Adipocyte (in vitro differentiated cells): ENCODE results near the gene FLII.

ENCODE experiments used
- DNase-seq: peaks from one replicate; pipeline ENCODE4 v3.0.0-alpha.2; 2015; ENCODE audit warnings: low read depth
- H3K27me3 ChIP-seq: replicated peaks from 2 replicates; pipeline ENCODE4 v1.7.0; 2013; ENCODE audit warnings: mild to moderate bottlenecking, low read length, moderate library complexity; ENCODE audit not compliant: control insufficient read depth, insufficient read depth
- H3K36me3 ChIP-seq: 2 replicates; pipeline ENCODE4 v1.7.0; 2013; ENCODE audit warnings: low read length, mild to moderate bottlenecking, moderate library complexity; ENCODE audit not compliant: control insufficient read depth, insufficient read depth, severe bottlenecking
- H3K4me1 ChIP-seq: 2 replicates; pipeline ENCODE4 v1.7.0; 2013; ENCODE audit warnings: mild to moderate bottlenecking, low read length, moderate library complexity; ENCODE audit not compliant: control insufficient read depth, insufficient read depth
- H3K4me3 ChIP-seq: 2 replicates; pipeline ENCODE4 v1.7.0; 2013; ENCODE audit warnings: mild to moderate bottlenecking, low read length, moderate library complexity
- H3K9ac ChIP-seq: 2 replicates; pipeline ENCODE4 v1.7.0; 2013; ENCODE audit warnings: mild to moderate bottlenecking, low read length, moderate library complexity
- H3K9me3 ChIP-seq: 2 replicates; pipeline ENCODE4 v1.7.0; 2013; ENCODE audit warnings: mild to moderate bottlenecking, low read length, moderate library complexity; ENCODE audit not compliant: control insufficient read depth

The FLII gene

GRCh38 chr17:18250259-18250658 is 8.3 kb downstream of the FLII start:
- Histone ChIP-seq H3K9me3 (no peaks in the 10 kb centered on the region), H3K4me3 (no peak overlapping the region), H3K36me3 (peaks cover 89% of the 10 kb centered on the region), H3K9ac (no peak overlapping the region), H3K27me3 (no peaks in the 10 kb centered on the region), H3K4me1 (peaks cover 5% of the 10 kb centered on the region)
- no peak for DNase-seq

GRCh38 chr17:18248811-18249210 is 9.7 kb downstream of the FLII start:
- DNase-seq, result no peak
- peaks cover 81% of the 10 kb centered on the region for H3K36me3 ChIP-seq
- no peaks in the 10 kb centered on the region for H3K27me3 ChIP-seq
- H3K9me3 ChIP-seq, result no peaks in the 10 kb centered on the region
- no peak overlapping the region for H3K4me3 ChIP-seq
- peaks cover 5% of the 10 kb centered on the region for H3K4me1 ChIP-seq
- H3K9ac ChIP-seq, result no peak overlapping the region

- peaks cover 5% of the 10 kb centered on the region for H3K4me1 ChIP-seq
- H3K27me3 ChIP-seq, result no peaks in the 10 kb centered on the region
- no peaks in the 10 kb centered on the region for H3K9me3 ChIP-seq
- DNase-seq, result peak; percentile 79
- H3K36me3 ChIP-seq, result peaks cover 81% of the 10 kb centered on the region
- H3K4me3 ChIP-seq, result no peak overlapping the region
- H3K9ac ChIP-seq, result no peak overlapping the region
These were observed 10.2 kb downstream of the FLII start for GRCh38 chr17:18248300-18248731.

GRCh38 chr17:18247613-18248001 is 10.9 kb downstream of the FLII start:
- peaks cover 74% of the 10 kb centered on the region for H3K36me3 ChIP-seq
- H3K4me3 ChIP-seq, result no peak overlapping the region
- peaks cover 5% of the 10 kb centered on the region for H3K4me1 ChIP-seq
- no peaks in the 10 kb centered on the region for H3K27me3 ChIP-seq
- no peak for DNase-seq
- H3K9ac ChIP-seq, result no peak overlapping the region
- no peaks in the 10 kb centered on the region for H3K9me3 ChIP-seq

- DNase-seq, result peak; percentile 45
- H3K9ac ChIP-seq, result no peak overlapping the region
- H3K36me3 ChIP-seq, result peaks cover 70% of the 10 kb centered on the region
- peaks cover 5% of the 10 kb centered on the region for H3K4me1 ChIP-seq
- H3K27me3 ChIP-seq, result no peaks in the 10 kb centered on the region
- H3K4me3 ChIP-seq, result no peak overlapping the region
- H3K9me3 ChIP-seq, result no peaks in the 10 kb centered on the region
These were observed 11.5 kb downstream of the FLII start for GRCh38 chr17:18246880-18247612.

- Histone ChIP-seq H3K9ac (no peak overlapping the region), H3K36me3 (peaks cover 67% of the 10 kb centered on the region), H3K4me1 (peaks cover 5% of the 10 kb centered on the region), H3K9me3 (no peaks in the 10 kb centered on the region), H3K27me3 (no peaks in the 10 kb centered on the region), H3K4me3 (no peak overlapping the region)
- DNase-seq, result no peak
These were observed 12.3 kb downstream of the FLII start for GRCh38 chr17:18246109-18246725.

- Histone ChIP-seq H3K4me1 (peaks cover 5% of the 10 kb centered on the region), H3K27me3 (no peaks in the 10 kb centered on the region), H3K36me3 (peaks cover 57% of the 10 kb centered on the region), H3K9me3 (no peaks in the 10 kb centered on the region), H3K9ac (no peak overlapping the region), H3K4me3 (no peak overlapping the region)
- no peak for DNase-seq
These were observed 13.3 kb downstream of the FLII start for GRCh38 chr17:18245038-18245776.

- no peak for DNase-seq
- H3K9me3 ChIP-seq, result no peaks in the 10 kb centered on the region
- no peak overlapping the region for H3K4me3 ChIP-seq
- H3K9ac ChIP-seq, result no peak overlapping the region
- H3K27me3 ChIP-seq, result no peaks in the 10 kb centered on the region
- H3K4me1 ChIP-seq, result no peaks in the 10 kb centered on the region
- H3K36me3 ChIP-seq, result peaks cover 46% of the 10 kb centered on the region
These were observed 17.2 kb downstream of the FLII start for GRCh38 chr17:18241229-18241871.

GRCh38 chr17:18240449-18240848 is 18.1 kb downstream of the FLII start:
- DNase-seq, result no peak
- Histone ChIP-seq H3K36me3 (peaks cover 45% of the 10 kb centered on the region), H3K9me3 (no peaks in the 10 kb centered on the region), H3K4me3 (no peak overlapping the region), H3K9ac (no peak overlapping the region), H3K4me1 (no peaks in the 10 kb centered on the region), H3K27me3 (no peaks in the 10 kb centered on the region)

GRCh38 chr17:18238299-18238698 is 20.2 kb downstream of the FLII start:
- Histone ChIP-seq H3K9ac (no peak overlapping the region), H3K36me3 (peaks cover 50% of the 10 kb centered on the region)

GRCh38 chr17:18237461-18237860 is 21.1 kb downstream of the FLII start:
- no peaks in the 10 kb centered on the region for H3K4me1 ChIP-seq
- no peak overlapping the region for H3K4me3 ChIP-seq
- no peaks in the 10 kb centered on the region for H3K9me3 ChIP-seq
- no peaks in the 10 kb centered on the region for H3K27me3 ChIP-seq
- peaks cover 52% of the 10 kb centered on the region for H3K36me3 ChIP-seq
- no peak overlapping the region for H3K9ac ChIP-seq
- no peak for DNase-seq

More at GRCh38 chr17:18238299-18238698, 20.2 kb downstream of the FLII start:
- no peaks in the 10 kb centered on the region for H3K9me3 ChIP-seq
- DNase-seq, result no peak
- no peak overlapping the region for H3K4me3 ChIP-seq
- no peaks in the 10 kb centered on the region for H3K27me3 ChIP-seq
- H3K4me1 ChIP-seq, result no peaks in the 10 kb centered on the region
